A172 (cell line): ENCODE data around the gene SHROOM3. TPM values are rescaled to one million over a fixed set of nuclear protein-coding genes. Genes with fewer than 3 reads are reported as not detected.

Experiments
- DNase-seq: peaks from one replicate; pipeline ENCODE4 v3.0.0-alpha.2; 2015; ENCODE audit warnings: low spot score
- total RNA-seq: library from RNA; depleted of rRNA; stranded (reverse); fragments of >200 nt; shearing (Covaris generic); gene quantifications from 2 replicates; pipeline ENCODE4 v1.2.3, GENCODE V29; 2014

SHROOM3 gene
- total RNA-seq, 1 experiment from 2014 or later = 13.2 TPM

DNA sequence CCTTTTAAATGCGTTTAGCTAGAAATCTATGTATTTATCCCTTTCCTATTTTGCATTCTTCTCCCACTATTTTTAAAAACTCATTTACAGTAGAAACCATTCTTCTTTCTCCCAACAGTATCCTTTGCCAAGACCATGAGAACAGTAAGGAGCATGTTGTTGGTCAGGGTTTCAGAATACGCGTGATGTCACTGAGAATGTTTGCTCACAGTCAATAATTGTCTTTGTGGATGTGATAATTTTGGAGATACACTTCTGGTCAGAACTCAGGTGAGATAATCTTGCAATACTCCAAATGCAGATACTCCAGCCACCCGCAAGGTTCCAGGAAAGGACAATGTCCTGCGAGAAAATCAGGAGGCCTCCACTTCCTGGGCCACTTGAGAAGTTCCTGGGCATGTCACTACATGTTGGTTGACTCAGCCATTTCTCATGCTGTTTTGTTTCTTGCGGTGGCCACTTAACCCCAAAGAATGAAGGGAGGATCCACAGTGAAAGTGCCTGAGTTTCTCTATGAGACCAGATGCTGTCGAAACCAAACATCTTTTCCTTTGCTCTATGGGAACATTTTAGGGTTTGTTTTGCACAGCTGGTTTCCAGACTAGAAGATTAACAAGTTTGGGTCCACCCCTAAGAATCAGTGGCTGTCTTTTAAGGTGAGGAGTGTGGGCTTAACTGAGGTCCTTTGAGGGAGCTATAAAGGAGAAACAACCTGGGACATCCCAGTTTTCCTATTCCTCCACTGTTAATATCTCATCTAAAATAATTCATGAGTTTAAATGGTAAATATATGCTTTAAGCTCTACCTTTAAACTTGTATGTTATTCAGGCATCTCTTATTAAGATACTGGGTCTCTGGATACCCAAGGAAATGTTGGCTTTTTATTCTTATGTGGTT, 346.9 kb downstream of the SHROOM3 start:
- peak; percentile 88 for DNase-seq

DNA sequence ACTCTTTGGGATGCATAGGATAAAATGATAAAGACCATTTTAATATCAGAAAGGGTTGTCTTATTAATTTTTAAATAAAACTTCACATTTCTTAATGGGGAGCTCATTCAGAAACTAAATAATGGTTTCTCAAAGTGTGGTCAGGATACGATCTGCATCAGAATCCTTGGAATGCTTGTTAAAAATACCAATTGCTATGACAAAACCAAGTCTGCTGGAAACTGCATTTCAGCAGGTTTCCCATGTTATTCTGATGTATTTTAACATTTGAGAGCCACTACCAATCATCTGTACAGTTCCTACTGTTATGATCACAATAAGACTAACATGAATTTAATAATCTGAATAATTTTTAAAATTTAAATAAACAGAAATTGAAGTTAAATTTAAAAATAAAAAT, 347.8 kb downstream of the SHROOM3 start:
- peak; percentile 69 for DNase-seq

DNA sequence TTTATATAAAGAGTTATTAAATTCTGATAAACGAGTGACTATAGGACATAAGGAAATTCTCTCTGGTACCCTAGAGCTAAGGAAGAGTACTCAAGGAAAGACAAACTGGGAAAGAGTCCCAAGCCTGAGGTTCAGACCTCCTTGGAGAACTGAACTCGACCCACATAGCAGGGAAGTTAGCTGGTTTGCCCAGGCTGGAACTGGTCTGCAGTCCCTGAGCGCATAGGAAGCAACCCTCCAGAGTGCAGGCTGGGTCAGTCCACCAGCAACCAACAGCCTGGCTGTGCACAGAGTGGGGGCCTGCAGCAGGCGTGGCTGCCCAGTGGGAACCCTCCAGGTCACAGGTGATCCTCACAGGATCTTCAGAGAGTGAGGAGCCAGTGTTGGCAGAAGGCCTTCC, 348.8 kb downstream of the SHROOM3 start:
- DNase-seq = no peak

DNA sequence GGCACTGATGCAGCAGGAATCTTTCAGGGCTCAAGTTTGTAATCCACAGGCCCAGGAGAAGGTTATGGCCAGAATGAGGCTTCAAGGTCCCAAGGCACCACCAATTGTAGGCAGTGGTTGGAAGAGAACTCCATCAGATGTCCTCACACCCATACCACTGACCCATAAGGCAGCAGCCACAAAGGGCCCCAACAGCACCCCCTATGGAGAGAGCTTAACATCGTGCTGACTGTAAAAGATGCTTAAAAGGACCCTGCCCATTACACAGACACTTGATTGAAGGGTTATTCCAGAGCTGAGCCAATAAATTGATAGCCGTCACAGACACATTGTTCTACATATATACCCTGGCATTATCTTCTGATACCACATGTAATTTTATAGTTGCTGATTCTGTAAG, 349.2 kb downstream of the SHROOM3 start:
- no peak for DNase-seq

DNA sequence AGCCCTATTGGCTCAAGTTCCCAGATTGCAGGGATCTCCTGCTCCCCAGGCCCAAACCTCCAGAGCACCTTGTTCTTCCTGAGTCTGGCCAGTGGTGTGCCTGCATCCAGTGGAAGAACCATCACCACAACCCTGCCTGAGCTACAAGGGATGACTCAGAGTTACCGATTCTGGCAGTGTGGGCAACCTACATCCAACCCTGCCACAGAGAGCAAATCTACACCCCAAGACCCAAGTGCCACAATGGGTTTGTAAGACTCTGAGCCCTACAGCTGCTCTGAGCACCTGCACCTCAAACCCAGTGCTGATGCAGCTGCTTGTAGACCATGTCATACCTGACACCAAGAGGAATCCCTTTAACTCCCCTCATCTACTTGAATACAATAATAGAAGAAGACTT, 352.9 kb downstream of the SHROOM3 start:
- DNase-seq = no peak

DNA sequence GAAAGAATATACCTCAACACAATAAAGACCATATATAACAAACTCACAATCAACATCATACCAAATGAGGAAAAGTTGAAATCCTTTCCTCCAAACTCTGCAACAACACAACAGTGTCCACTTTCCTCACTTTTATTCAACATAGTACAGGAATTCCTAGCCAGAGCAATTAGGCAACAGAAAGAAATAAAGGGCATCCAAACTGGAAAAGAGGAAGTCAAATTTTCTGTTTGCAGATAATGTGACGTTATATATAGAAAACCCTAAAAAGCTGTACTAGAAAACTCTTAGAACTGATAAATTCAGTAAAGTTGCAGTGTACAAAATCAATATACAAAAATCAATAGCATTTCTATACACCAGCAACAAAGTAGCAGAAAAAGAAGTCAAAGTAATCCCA, 355.3 kb downstream of the SHROOM3 start:
- DNase-seq = no peak

DNA sequence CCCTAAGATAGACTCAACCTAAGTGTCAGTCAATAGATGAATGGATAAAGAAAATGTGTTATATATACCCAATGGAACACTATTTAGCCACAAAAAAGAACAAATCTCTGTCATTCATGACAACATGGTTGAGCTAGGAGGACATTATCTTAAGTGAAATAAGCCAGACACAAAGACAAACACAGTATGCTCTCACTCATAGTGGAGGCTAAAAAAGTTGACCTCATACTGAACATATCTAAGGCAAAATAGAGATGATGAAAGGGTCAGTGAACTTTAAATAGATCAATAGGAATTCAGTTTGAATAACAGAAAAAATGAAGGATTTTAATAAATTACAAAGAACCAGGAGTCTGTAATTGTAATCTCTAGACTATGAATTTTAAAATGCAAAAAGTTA, 356.4 kb downstream of the SHROOM3 start:
- no peak for DNase-seq

DNA sequence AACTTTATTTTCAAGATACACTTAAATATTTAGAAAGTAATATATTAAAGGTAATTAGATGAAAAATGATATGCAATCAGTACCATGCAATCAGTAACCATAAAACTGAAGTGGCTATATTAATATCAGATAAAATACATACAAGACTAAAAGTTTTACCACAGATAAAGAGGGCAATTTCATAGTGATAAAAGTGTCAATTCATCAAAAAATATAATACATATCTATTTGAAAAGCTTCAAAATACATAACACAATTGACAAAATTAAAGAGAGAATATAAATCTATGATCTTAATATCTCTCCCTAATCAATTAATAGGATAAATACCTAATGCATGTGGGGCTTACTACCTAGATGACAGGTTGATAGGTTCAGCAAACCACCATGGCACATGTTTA, 357.4 kb downstream of the SHROOM3 start:
- no peak for DNase-seq

DNA sequence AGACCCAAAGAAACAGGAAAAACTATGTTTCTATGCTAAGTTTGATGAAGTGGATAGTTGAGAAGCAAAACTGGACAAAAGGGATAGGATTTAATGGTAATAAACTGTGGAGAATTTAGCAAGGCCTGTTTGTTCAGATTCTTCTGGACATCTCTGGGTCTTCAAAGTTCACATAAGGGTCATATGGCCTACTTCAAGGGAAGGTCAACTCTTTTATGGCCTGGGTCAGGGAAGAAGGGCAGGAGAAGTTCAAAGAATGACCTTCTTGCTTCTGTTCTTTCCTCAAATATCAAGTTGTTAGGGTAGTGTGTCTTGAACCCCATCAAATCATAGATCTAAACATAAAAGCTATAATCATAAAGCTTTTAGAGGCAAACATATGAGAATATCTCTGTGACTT, 360.2 kb downstream of the SHROOM3 start:
- DNase-seq = no peak

DNA sequence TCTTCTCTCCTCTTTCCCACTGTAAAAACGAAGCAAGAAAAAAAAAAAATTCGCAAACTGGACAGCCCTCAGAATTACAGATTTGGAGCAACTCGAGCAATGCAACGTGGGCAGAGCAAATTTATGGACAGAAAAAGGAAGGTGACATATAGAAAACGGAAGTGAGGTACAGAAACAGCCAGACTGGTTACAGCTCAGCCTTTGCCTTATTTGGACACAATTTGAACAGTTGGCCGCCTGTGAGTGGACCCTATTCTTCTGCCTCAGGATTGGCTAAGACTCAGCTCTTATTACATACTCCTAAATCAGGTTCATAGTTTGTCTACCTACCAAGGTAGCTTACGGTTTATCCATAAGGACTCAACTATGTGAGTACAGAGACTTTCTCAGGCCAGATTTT, 364.1 kb downstream of the SHROOM3 start:
- no peak for DNase-seq

DNA sequence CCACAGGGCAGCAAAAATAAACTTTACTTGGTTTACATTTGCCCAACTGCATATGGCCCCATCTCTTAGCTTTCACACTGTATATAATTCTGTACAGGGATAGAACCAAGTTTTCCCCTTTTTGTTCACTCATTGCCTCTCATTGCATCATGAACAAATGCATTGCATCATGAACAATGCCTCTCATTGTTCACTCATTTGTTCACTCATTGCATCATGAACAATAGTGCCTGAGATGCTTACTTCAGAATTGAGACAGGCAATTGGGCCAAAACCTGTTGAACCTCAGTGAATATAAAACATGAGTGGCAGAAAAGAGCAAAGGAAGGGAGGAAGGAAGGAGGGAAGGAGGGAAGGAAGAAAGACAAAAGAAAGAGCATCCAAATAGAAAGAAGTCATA, 364.7 kb downstream of the SHROOM3 start:
- no peak for DNase-seq

DNA sequence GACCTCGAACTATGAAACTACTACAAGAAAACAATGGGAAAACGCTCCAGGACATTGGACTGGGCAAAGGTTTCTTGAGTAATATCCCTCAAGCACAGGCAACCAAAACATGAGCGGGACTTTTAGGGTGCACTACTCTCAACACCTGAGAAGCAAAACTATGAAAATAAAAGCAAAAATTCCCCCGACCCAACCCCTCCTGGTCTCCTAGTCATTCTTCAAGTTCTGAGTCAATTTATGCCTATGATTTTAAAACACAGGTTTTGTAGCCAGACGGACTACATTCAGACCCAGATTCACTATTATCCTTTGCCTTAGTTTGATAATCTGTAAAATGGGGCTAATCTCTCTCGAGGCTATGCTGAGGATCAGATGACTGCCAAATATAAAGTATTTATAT, 365.9 kb downstream of the SHROOM3 start:
- DNase-seq = no peak

DNA sequence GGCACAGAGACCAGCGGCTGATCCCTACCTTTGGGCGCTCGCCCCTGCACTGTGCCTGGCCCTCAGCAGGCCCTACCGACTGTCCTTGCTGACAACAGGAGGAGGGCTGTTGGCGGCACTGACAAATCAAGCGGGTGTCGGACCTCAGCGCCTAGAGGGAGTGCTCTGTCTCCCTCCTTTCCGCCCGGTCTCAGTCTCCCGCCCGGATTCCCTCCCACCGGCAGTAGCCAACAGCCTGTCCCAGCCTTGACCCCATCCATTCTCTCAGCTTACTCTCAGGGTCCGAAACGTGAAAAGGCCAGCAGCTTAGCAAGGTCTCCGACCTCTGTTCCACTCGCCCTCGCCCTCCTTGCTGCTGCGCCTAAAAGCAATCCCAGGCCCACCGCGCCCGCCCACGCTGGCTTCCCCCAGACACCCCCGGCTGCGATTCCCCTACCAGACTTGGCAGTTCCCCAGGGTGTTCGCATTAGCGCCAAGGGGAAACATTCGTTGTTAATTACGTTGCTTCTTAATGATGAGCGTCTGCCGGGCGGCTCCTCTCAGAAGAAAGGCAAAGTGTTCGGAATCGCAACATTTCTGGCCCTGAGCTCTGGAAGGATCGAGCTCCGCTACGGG, 366.7 kb downstream of the SHROOM3 start:
- no peak for DNase-seq

DNA sequence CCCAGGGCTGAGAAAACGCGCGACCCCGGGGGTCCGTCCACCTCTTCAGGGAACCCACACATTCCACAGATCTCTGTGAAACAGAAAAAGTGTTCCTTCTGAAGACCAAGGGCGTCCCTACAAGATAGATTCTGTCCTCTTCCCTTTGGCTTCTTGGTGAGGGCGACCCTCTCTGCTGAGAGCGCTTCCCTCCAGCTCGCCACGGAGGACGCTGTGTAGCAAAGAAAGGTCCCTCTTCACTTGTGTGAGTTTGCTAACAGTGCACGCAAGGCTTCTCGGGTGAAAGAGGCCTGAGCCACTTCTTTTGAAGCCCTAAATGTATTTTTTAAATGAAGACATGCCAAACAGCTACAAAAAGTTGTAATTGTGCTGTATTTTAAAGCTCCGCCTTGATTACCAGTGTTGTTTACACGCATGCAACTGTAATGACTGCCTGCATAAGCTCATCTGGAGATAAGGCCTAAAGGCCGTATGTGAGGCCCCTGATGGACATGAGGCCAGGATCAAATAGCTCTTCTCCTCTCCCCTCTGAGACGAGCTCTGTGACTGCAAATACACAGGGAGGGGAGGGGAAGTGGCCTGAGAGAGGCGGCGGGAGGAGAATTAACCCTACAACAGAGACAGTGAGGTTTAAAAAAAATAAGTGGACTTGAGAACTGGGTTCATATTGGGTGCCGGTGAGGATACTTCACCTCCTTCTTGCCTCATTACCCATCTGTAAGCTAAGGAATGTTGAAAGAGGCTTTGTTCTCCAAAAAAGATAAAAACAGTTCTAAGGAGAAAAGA, 367.4 kb downstream of the SHROOM3 start:
- DNase-seq = no peak

DNA sequence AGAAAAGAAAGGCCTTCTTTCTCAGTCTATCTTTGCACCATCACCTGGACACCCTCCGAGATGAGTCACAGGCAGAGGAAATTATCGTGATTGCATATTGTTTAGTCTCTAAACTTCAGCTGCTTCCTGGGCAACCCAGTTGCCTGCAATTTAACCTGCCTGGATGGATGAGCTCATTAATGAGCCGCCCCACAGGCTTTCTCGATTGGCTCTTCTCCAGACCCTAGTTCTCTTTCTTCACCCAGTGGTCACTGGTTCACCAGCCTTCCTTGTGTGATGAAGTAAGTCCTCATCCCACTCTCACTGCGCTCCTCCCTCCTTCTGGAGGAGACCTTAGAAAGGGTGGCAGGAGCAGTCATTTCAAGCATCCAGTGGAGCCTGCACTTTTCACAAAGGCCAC, 368.5 kb downstream of the SHROOM3 start:
- DNase-seq = peak; percentile 84

DNA sequence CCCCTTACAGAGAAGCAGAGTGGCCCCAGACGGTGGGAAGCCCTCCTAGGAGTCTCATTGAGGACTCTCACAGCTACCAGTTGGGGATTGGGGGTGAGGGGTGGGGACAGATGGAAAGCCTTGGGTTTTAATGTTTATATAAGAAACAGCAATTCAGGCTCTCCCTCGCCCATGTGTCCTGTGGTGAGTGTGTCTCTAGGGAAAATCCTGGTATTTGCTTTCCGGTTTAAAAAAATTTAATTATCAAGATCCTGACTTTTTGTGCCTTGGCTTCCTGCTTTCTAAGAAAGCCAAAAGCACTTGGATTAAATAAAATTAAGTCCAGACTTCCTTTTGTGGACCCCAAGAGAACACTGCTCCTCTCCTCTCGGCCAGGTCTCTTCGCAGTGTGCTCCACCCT, 369.1 kb downstream of the SHROOM3 start:
- DNase-seq = no peak

DNA sequence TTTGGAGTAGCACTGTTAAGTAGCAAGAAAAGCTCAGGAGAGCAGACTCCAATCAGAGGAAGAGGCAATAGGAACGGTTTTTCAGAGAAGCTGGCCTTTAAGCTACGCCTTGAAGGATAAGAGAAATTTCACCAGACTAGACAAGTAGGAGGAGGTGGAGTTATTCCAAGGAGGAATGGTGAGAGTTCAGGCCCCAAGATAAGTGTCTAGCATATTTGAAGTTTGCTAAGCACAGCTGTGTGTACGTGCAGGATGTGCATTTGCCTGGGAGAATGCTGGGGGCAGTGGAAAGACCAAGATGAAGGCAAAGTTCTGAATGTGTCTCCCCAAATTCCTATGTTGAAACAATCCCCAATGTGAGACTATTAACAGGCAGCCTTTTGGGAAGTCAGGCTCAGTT, 371.3 kb downstream of the SHROOM3 start:
- no peak for DNase-seq

DNA sequence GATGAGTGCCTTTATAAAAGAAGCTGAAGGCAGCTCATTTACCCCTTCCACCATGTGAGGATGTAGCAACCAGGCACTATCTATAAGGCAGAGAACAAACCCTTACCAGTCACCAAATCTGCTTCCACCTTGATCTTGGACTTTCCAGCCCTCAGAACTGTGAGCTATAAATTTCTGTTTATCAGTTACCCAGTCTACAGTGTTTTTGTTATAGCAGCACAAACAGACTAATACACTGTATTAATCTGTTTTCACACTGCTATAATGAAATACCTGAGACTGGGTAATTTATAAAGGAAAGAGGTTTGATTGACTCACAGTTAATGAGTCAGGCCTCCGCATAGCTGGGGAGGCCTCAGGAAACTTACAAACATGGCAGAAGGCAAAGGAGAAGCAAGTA, 371.7 kb downstream of the SHROOM3 start:
- no peak for DNase-seq

DNA sequence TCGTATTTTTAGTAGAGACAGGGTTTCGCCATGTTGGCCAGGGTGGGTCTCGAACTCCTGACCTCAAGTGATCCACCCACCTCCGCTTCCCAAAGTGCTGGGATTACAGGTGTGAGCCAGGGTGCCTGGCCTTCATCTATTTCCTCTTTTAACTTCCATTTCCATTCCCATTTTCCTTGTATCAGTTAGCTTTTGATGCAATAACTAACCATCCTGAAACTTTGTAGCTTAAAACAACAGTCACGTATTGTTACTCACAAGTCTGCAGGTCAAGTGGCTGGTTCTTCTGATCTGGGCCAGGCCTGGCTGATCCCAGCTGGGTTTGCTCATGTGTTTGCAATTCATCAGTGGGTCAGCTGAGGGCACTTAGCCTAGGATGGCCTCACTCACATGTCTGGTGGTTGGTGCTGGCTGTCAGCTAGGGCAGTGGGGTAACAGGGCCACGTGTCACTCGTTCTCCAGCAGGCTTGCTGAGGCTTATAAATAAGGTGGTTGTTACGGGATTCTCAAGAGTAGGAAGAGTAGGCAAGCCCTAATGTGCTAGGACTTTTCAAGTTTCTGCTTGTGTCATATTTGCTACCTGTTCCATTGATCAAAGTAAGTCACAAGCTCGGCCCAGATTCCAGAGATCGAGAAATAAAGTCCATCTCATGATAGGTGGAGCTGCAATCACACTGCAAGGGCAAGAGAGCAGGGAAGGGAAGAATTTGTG, 374.7 kb downstream of the SHROOM3 start:
- peak; percentile 3 for DNase-seq

DNA sequence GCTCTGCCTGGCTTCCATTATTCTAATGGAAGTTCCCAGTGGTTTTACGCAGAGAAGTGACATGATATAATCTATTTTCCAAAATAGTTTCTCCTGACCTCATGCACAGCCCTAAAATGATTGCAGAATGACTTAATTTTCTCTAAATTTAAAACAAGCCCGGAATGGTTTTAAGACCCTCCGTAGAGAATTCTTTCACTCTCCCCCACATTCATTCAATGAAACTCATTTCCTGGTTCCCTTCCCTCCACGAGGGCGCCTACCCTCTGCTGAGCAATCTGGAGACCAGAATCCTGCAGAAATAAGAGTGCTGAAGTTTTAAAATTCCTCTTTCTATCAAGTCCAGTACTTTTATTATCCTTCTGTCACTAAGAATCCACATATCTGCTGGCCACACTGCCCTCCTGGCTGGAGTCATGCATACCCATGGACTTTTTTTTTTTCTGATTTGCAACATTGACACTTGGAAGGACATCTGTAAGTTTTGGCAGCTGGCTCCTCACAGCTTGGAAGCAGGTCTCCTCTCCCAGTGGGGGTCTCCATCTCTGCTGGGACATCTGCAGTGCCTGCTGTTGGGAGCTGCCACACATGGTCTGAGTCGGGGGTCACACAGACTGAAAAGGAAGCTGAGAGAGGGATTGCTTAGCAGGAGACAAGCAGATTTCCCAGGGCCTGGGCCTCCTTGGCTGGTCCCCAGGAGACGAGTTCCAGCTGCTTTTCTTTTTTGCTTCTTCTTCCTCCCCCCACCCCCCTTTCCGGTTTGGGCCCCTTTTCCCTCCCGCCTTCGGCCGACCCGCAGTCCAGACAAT, 376.8 kb downstream of the SHROOM3 start:
- DNase-seq = no peak

DNA sequence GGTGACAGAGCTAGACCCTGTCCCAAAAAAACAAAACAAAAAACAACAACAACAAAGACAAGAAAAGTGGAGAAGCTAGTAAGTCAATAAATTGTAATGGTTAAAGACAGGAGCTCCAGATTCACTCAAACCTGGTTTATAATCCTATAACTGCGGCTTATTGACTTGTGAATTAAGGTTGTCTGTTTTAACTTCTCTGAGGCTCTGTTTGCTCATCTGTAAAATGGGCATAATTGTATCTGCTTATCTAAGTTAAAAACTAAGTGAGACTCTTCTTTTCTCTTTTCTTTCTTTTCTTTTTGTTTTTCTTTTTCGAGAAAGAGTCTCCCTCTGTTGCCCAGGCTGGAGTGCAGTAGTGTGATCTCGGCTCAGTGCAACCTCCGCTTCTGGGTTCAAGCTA, 378.0 kb downstream of the SHROOM3 start:
- DNase-seq = no peak
